Measurements from ENCODE around the gene PKD1L1. TPM values are rescaled to one million over a fixed set of nuclear protein-coding genes. Genes with fewer than 3 reads are reported as not detected.

Gene PKD1L1
- total RNA-seq, 6 experiments from 2014 or later, result 0.13 to 1.4 (median 0.51) TPM; not detected in 1

GRCh38 chr7:47726047-47726726, 222.1 kb downstream of the PKD1L1 start:
- DNase-seq (no peak), ATAC-seq (peak; percentile 16 to 68 (median 52))
- no peak overlapping the region for H3K27ac ChIP-seq
- H3K36me3 ChIP-seq, result no peaks in the 10 kb centered on the region
- no peaks in the 10 kb centered on the region for H3K9me3 ChIP-seq
- no peak overlapping the region for H3K4me3 ChIP-seq
- WGBS (ENCODE audit: insufficient coverage, low coverage, low lambda C conversion rate, missing lambda C conversion rate), result 64% methylated on average over 3 of the region's 3 CpGs
- intact Hi-C loops (cut with DNase I), result no loop called here
- no peaks in the 10 kb centered on the region for H3K27me3 ChIP-seq
- H3K4me1 ChIP-seq, result peaks cover 0 to 10% (median 0%) of the 10 kb centered on the region in 4 donors
- TF ChIP-seq, protein P1, sequence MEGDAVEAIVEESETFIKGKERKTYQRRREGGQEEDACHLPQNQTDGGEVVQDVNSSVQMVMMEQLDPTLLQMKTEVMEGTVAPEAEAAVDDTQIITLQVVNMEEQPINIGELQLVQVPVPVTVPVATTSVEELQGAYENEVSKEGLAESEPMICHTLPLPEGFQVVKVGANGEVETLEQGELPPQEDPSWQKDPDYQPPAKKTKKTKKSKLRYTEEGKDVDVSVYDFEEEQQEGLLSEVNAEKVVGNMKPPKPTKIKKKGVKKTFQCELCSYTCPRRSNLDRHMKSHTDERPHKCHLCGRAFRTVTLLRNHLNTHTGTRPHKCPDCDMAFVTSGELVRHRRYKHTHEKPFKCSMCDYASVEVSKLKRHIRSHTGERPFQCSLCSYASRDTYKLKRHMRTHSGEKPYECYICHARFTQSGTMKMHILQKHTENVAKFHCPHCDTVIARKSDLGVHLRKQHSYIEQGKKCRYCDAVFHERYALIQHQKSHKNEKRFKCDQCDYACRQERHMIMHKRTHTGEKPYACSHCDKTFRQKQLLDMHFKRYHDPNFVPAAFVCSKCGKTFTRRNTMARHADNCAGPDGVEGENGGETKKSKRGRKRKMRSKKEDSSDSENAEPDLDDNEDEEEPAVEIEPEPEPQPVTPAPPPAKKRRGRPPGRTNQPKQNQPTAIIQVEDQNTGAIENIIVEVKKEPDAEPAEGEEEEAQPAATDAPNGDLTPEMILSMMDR (IDR thresholded peaks at IDR 0.05), result no peak
- TF ChIP-seq POLR2A (IDR thresholded peaks at IDR 0.05), result no peak

GRCh38 chr7:47725031-47725780, 223.1 kb downstream of the PKD1L1 start:
- no peak for DNase-seq
- peak in 1 of 4 donors; percentile 63 for ATAC-seq
- 90% methylated on average over 2 of the region's 4 CpGs for WGBS (ENCODE audit: insufficient coverage, low coverage, low lambda C conversion rate, missing lambda C conversion rate)
- Histone ChIP-seq H3K27me3 (no peaks in the 10 kb centered on the region), H3K4me3 (no peak overlapping the region), H3K4me1 (peaks cover 0 to 10% (median 0%) of the 10 kb centered on the region in 4 donors), H3K9me3 (no peaks in the 10 kb centered on the region), H3K27ac (no peak overlapping the region), H3K36me3 (no peaks in the 10 kb centered on the region)
- intact Hi-C loops (cut with DNase I), result no loop called here
- TF ChIP-seq POLR2A (IDR thresholded peaks at IDR 0.05), result no peak
- TF ChIP-seq, protein P1 (IDR thresholded peaks at IDR 0.05), result no peak

Other genes with a start within 250 kb of the PKD1L1 start
- 10 to 100 TPM; 16.1 to 40.5 (median 25.5) TPM for gene HUS1, start 31.1 kb upstream of the PKD1L1 start, total RNA-seq
- gene SUN3, start 80.6 kb upstream of the PKD1L1 start, total RNA-seq, result not detected
- gene C7orf57, start 87.1 kb upstream of the PKD1L1 start, total RNA-seq, result not detected
- 10 to 100 TPM in 4 of 6 experiments, 1 to 10 TPM in 2; 7.3 to 19.8 (median 13.1) TPM for gene UPP1, start 140.8 kb upstream of the PKD1L1 start, total RNA-seq
- gene ABCA13, start 223.0 kb upstream of the PKD1L1 start, total RNA-seq, result 1 to 10 TPM in 3 of 6 experiments, under 1 TPM in 3; 0.43 to 2.6 (median 0.84) TPM

All from right lobe of liver (tissue), 6 donors.